HepG2 (cell line): Measurements from ENCODE around the gene MTM1. TPM values are rescaled to one million over a fixed set of nuclear protein-coding genes. Genes with fewer than 3 reads are reported as not detected.

ENCODE experiments used
- SOX13 ChIP-seq, 3 experiments: fragments of 450-650 bp in 1 of 3; sonication (generic) in 1 of 3; formaldehyde crosslinking in 1 of 3; IDR thresholded peaks in 2 of 3; conservative IDR thresholded peaks in 1 of 3; 2 replicates each; pipeline versions ENCODE4 v1.5.0 to v1.6.1; 2016 to 2020; ENCODE audit warnings: antibody characterized with exemption in 1 of 3, mild to moderate bottlenecking in 1 of 3, missing compliant biosample characterization in 1 of 3, missing genetic modification reagents in 1 of 3, moderate library complexity in 1 of 3
- XBP1 ChIP-seq: sonication (generic); formaldehyde crosslinking; IDR thresholded peaks from 2 replicates; pipeline ENCODE4 v1.5.0; 2020; ENCODE audit warnings: missing genetic modification reagents
- ZBTB21 ChIP-seq: sonication (generic); formaldehyde crosslinking; IDR thresholded peaks from 2 replicates; pipeline ENCODE4 v1.4.0; 2020; ENCODE audit warnings: missing genetic modification reagents
- ZFP37 ChIP-seq: sonication (generic); formaldehyde crosslinking; IDR thresholded peaks from 2 replicates; pipeline ENCODE4 v1.4.0; 2020; ENCODE audit warnings: missing genetic modification reagents, borderline replicate concordance
- ZNF121 ChIP-seq: sonication (generic); formaldehyde crosslinking; IDR thresholded peaks from 2 replicates; pipeline ENCODE4 v1.5.0; 2020; ENCODE audit warnings: mild to moderate bottlenecking, missing genetic modification reagents
- ZNF501 ChIP-seq: sonication (generic); formaldehyde crosslinking; IDR thresholded peaks from 2 replicates; pipeline ENCODE4 v1.5.1; 2020; ENCODE audit warnings: mild to moderate bottlenecking, moderate library complexity, missing genetic modification reagents
- ZNF709 ChIP-seq: sonication (generic); formaldehyde crosslinking; IDR thresholded peaks from 2 replicates; pipeline ENCODE4 v1.5.0; 2020; ENCODE audit warnings: mild to moderate bottlenecking, missing genetic modification reagents
- polyA plus RNA-seq, 8 experiments: library from polyadenylated mRNA; depleted of rRNA in 3 of 8; stranded (reverse) in 7 of 8; unstranded in 1 of 8; fragments of >200 nt; fragmentation: Illumina TruSeq in 4 of 8; extraction: Trizol in 4 of 8; gene quantifications; 2 replicates each; pipeline versions ENCODE4 v1.2.1 to v1.2.3, GENCODE V29; 2011 to 2016; ENCODE audit warnings: low read depth in 4 of 8, missing spikeins in 1 of 8, mixed read lengths in 1 of 8; ENCODE audit not compliant: insufficient read depth in 1 of 8
- total RNA-seq, 5 experiments: library from RNA; depleted of rRNA; stranded (reverse); fragments of >200 nt; fragmentation: Illumina TruSeq; extraction: Trizol; gene quantifications; 2 replicates each; pipeline ENCODE4 v1.2.3, GENCODE V29; 2016; ENCODE audit warnings: low read depth in 1 of 5
- TF ChIP-seq, protein P1 (sequence below): sonication (generic); formaldehyde crosslinking; IDR thresholded peaks from 2 replicates; pipeline ENCODE4 v1.5.1; 2020; ENCODE audit warnings: mild to moderate bottlenecking, missing genetic modification reagents
- TF ChIP-seq, protein P2 (sequence below): IDR thresholded peaks from 2 replicates; pipeline ENCODE4 v1.6.1; 2016; ENCODE audit warnings: mild to moderate bottlenecking

Gene MTM1
- total and polyA plus RNA-seq, 2 of the 13 experiments (the other 11 are each of a cell fraction or from before 2014, with no cell fraction given), result 12.0 to 15.2 TPM

- TF ChIP-seq, protein P1, sequence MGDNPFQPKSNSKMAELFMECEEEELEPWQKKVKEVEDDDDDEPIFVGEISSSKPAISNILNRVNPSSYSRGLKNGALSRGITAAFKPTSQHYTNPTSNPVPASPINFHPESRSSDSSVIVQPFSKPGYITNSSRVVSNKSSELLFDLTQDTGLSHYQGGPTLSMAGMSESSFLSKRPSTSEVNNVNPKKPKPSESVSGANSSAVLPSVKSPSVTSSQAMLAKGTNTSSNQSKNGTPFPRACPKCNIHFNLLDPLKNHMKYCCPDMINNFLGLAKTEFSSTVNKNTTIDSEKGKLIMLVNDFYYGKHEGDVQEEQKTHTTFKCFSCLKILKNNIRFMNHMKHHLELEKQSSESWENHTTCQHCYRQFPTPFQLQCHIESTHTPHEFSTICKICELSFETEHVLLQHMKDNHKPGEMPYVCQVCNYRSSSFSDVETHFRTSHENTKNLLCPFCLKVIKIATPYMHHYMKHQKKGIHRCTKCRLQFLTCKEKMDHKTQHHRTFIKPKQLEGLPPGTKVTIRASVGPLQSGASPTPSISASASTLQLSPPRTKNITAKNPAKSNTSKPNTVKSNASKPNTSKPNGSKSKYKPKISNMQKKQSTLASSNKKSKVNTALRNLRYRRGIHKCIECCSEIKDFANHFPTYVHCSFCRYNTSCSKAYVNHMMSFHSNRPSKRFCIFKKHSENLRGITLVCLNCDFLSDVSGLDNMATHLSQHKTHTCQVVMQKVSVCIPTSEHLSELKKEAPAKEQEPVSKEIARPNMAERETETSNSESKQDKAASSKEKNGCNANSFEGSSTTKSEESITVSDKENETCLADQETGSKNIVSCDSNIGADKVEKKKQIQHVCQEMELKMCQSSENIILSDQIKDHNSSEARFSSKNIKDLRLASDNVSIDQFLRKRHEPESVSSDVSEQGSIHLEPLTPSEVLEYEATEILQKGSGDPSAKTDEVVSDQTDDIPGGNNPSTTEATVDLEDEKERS (CRISPR knock-in tag), result no peak
- TF ChIP-seq, protein P2, sequence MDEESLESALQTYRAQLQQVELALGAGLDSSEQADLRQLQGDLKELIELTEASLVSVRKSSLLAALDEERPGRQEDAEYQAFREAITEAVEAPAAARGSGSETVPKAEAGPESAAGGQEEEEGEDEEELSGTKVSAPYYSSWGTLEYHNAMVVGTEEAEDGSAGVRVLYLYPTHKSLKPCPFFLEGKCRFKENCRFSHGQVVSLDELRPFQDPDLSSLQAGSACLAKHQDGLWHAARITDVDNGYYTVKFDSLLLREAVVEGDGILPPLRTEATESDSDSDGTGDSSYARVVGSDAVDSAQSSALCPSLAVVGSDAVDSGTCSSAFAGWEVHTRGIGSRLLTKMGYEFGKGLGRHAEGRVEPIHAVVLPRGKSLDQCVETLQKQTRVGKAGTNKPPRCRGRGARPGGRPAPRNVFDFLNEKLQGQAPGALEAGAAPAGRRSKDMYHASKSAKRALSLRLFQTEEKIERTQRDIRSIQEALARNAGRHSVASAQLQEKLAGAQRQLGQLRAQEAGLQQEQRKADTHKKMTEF, result no peak
- TF ChIP-seq ZNF121, result no peak
- no peak for TF ChIP-seq ZFP37 (CRISPR knock-in tag)
- TF ChIP-seq ZBTB21 (CRISPR knock-in tag), result no peak
- TF ChIP-seq ZNF709 (CRISPR knock-in tag), result no peak
- no peak for TF ChIP-seq SOX13 (IDR thresholded peaks at IDR 0.05)
- TF ChIP-seq SOX13 (CRISPR knock-in tag; conservative IDR thresholded peaks at IDR 0.05 in 1 of 2, IDR thresholded peaks at IDR 0.05 in 1 of 2), result no peak
- no peak for TF ChIP-seq XBP1 (CRISPR knock-in tag)
- TF ChIP-seq ZNF501, result no peak
These were observed 120.6 kb downstream of the MTM1 start (continued) for GRCh38 chrX:150688911-150689451.
